Activated CD4-positive, CD25-positive, alpha-beta regulatory T cell treated with anti-CD3 and anti-CD28 coated beads, Interleukin-2, amount 50 U/mL, for 24 hours (primary cell): ENCODE results near the gene TTC7B.

Source experiments
- ATAC-seq, 2 donors: fragments of 150-1000 bp; cut with Tn5 transposase; one replicate each; pipeline ENCODE4 v1.10.0; 2021; ENCODE audit warnings: mild to moderate bottlenecking in 1 of 2, moderate library complexity in 1 of 2

TTC7B gene

GRCh38 chr14:90502760-90503159 is 313.5 kb downstream of the TTC7B start:
- ATAC-seq = no peak

GRCh38 chr14:90500665-90501370 is 315.4 kb downstream of the TTC7B start:
- ATAC-seq = peak in 1 of 2 donors; percentile 20

- ATAC-seq = no peak
Observed at GRCh38 chr14:90499908-90500664, 316.1 kb downstream of the TTC7B start.

- no peak for ATAC-seq
Observed at GRCh38 chr14:90499121-90499520, 317.1 kb downstream of the TTC7B start.

GRCh38 chr14:90498198-90498597 is 318.0 kb downstream of the TTC7B start:
- ATAC-seq = no peak

GRCh38 chr14:90496379-90496778 is 319.9 kb downstream of the TTC7B start:
- no peak for ATAC-seq

GRCh38 chr14:90495357-90496276 is 320.6 kb downstream of the TTC7B start:
- no peak for ATAC-seq

GRCh38 chr14:90491911-90492531 is 324.2 kb downstream of the TTC7B start:
- ATAC-seq = no peak

- no peak for ATAC-seq
Observed at GRCh38 chr14:90491221-90491885, 324.9 kb downstream of the TTC7B start.

- no peak for ATAC-seq
Observed at GRCh38 chr14:90490720-90491050, 325.5 kb downstream of the TTC7B start.

- no peak for ATAC-seq
Observed at GRCh38 chr14:90489916-90490719, 326.1 kb downstream of the TTC7B start.

- no peak for ATAC-seq
Observed at GRCh38 chr14:90489306-90489705, 326.9 kb downstream of the TTC7B start.

- ATAC-seq = no peak
Observed at GRCh38 chr14:90488256-90488655, 328.0 kb downstream of the TTC7B start.

GRCh38 chr14:90487462-90487861 is 328.8 kb downstream of the TTC7B start:
- ATAC-seq = no peak

GRCh38 chr14:90487031-90487430 is 329.2 kb downstream of the TTC7B start:
- ATAC-seq = no peak

GRCh38 chr14:90484291-90484690 is 331.9 kb downstream of the TTC7B start:
- no peak for ATAC-seq

GRCh38 chr14:90483571-90483974 is 332.7 kb downstream of the TTC7B start:
- no peak for ATAC-seq

GRCh38 chr14:90483117-90483516 is 333.1 kb downstream of the TTC7B start:
- no peak for ATAC-seq

- no peak for ATAC-seq
Observed at GRCh38 chr14:90475298-90475697, 340.9 kb downstream of the TTC7B start.
